ENCODE results near the gene GNAI2. TPM values are rescaled to one million over a fixed set of nuclear protein-coding genes. Genes with fewer than 3 reads are reported as not detected.

Gene GNAI2
- total RNA-seq, 1 experiment from 2014 or later: 62.0 TPM

DNA sequence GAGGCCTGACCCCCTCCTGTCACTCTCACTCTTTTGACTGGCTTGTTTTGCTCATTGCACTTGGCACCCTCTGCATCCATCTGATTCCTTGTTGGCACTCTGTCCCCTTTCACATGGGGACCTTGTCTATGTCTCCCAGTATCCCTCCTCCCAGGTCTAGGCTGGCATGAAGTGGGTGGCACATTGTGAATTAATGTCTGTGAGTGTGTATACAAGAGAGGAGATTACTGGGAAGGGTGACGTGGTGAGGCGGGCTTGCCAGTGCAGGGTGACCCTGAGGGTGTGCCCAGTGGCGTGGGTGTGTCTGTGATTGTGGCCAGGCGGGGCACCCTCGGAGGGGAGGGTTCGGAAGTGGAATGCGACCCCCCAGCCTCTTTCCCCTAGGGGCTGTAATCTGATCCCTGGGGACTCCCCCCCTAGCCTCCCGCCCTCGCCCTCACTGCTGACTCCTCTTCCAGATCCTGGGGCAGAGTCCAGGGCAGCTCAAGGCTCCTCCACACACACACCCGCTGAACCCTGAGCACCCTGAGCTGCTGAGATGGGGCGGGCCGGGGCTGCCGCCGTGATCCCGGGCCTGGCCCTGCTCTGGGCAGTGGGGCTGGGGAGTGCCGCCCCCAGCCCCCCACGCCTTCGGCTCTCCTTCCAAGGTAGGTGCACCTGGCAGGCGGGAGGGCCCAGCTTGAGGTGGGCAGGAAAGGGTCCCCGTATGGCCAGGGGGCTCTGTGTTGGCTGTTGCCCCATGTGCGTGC is 32.9 kb downstream of the GNAI2 start, which contains the start of gene SEMA3B:
TSS of gene SEMA3B (plus strand) at position 445 of the 749 bp plus-strand sequence. CDS start at position 539, 94 bp downstream.
- no TSS peak for BruUV-seq (replicated peaks)
- Mint-ChIP-seq H3K27ac (ENCODE audit: unreplicated experiment) (peak within 1 kb of the TSS; percentile 53), H3K9me3 (ENCODE audit: unreplicated experiment) (no peaks in the 10 kb centered on the region), H3K4me3 (ENCODE audit: unreplicated experiment) (peak within 1 kb of the TSS; percentile 61), H3K4me1 (ENCODE audit: low read depth, unreplicated experiment) (peaks cover 48% of the 10 kb centered on the region), H3K36me3 (ENCODE audit: insufficient read depth, unreplicated experiment) (peaks cover 13% of the 10 kb centered on the region), H3K27me3 (ENCODE audit: insufficient read depth, unreplicated experiment) (no peaks in the 10 kb centered on the region)
- ChIA-PET POLR2A (interaction anchor here (0.6 to 1.0 kb wide), 2 partner anchors 54 to 68 kb away, joined by 4 to 6 read pairs; no protein-coding TSS in a partner anchor), CTCF (interaction anchor here (0.7 to 1.8 kb wide), 7 partner anchors 9 to 1563 kb away, joined by 3 to 10 read pairs (median 4); partner anchors contain the start of gene GNAI2)
- Histone ChIP-seq H3K27me3 (replicated peaks; ENCODE audit: control insufficient read depth, insufficient read depth, low read length) (no peaks in the 10 kb centered on the region), H3K36me3 (ENCODE audit: control insufficient read depth, insufficient read depth, low read length) (no peaks in the 10 kb centered on the region; the same call in none of the 2 replicates), H3K4me1 (peaks cover 77% of the 10 kb centered on the region), H3K9me3 (no peaks in the 10 kb centered on the region), H3K4me3 (ENCODE audit: low read depth, low read length) (peak within 1 kb of the TSS; percentile 33)
- intact Hi-C loops (cut with micrococcal nuclease; ENCODE audit: unreplicated experiment): no loop called here
- TF ChIP-seq, protein P1, sequence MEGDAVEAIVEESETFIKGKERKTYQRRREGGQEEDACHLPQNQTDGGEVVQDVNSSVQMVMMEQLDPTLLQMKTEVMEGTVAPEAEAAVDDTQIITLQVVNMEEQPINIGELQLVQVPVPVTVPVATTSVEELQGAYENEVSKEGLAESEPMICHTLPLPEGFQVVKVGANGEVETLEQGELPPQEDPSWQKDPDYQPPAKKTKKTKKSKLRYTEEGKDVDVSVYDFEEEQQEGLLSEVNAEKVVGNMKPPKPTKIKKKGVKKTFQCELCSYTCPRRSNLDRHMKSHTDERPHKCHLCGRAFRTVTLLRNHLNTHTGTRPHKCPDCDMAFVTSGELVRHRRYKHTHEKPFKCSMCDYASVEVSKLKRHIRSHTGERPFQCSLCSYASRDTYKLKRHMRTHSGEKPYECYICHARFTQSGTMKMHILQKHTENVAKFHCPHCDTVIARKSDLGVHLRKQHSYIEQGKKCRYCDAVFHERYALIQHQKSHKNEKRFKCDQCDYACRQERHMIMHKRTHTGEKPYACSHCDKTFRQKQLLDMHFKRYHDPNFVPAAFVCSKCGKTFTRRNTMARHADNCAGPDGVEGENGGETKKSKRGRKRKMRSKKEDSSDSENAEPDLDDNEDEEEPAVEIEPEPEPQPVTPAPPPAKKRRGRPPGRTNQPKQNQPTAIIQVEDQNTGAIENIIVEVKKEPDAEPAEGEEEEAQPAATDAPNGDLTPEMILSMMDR (IDR thresholded peaks at IDR 0.05; ENCODE audit: insufficient read depth in 1 of 2, low read depth in 1 of 2, low read length in 1 of 2, severe bottlenecking in 1 of 2, unreplicated experiment in 1 of 2): no peak
- DNase-seq: peak; percentile 46 to 74

DNA sequence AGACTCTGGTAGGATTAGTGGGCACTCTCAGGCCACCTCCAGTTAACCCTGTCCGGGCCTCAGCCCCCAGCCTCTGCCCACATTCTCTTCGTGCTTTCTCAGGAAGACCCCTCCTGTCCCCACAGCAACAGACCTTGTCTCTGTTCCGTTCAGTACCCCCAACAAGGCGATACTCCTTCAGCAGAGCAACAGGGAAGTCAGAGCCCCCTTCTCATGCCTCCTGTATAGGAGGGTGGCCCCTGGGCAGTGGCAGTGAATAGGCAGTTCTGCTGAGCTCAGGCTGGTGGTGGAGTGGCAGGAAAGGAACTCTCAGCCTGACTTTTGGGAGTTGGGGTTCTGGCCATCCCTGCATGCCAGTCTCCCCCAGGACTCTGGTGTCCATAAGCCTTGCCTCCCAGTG is 33.5 kb downstream of the GNAI2 start:
- peak overlapping the region; percentile 53 for H3K27ac Mint-ChIP-seq (ENCODE audit: unreplicated experiment)
- H3K27me3 Mint-ChIP-seq (ENCODE audit: insufficient read depth, unreplicated experiment): no peaks in the 10 kb centered on the region
- TSS peak; percentile 3 for BruUV-seq (replicated peaks)
- POLR2A ChIA-PET: interaction anchor here (0.6 to 1.0 kb wide), 3 partner anchors 10 to 68 kb away, joined by 3 to 6 read pairs (median 5); no protein-coding TSS in a partner anchor
- Histone ChIP-seq H3K4me1 (peaks cover 76% of the 10 kb centered on the region), H3K27me3 (replicated peaks; ENCODE audit: control insufficient read depth, insufficient read depth, low read length) (no peaks in the 10 kb centered on the region), H3K4me3 (ENCODE audit: low read depth, low read length) (peak overlapping the region; percentile 33), H3K36me3 (ENCODE audit: control insufficient read depth, insufficient read depth, low read length) (peaks cover under 1% of the 10 kb centered on the region), H3K9me3 (no peaks in the 10 kb centered on the region)
- TF ChIP-seq, protein P1 (IDR thresholded peaks at IDR 0.05; ENCODE audit: insufficient read depth in 1 of 2, low read depth in 1 of 2, low read length in 1 of 2, severe bottlenecking in 1 of 2, unreplicated experiment in 1 of 2): no peak
- intact Hi-C loops (cut with micrococcal nuclease; ENCODE audit: unreplicated experiment): no loop called here
- CTCF ChIA-PET: interaction anchor here (0.6 to 1.8 kb wide), 8 partner anchors 10 to 1562 kb away, joined by 3 to 10 read pairs (median 4); partner anchors contain the start of gene GNAI2
- no peak for DNase-seq
- H3K9me3 Mint-ChIP-seq (ENCODE audit: unreplicated experiment): no peaks in the 10 kb centered on the region
- H3K4me3 Mint-ChIP-seq (ENCODE audit: unreplicated experiment): peak overlapping the region; percentile 61
- peaks cover 48% of the 10 kb centered on the region for H3K4me1 Mint-ChIP-seq (ENCODE audit: low read depth, unreplicated experiment)
- H3K36me3 Mint-ChIP-seq (ENCODE audit: insufficient read depth, unreplicated experiment): peaks cover 14% of the 10 kb centered on the region

DNA sequence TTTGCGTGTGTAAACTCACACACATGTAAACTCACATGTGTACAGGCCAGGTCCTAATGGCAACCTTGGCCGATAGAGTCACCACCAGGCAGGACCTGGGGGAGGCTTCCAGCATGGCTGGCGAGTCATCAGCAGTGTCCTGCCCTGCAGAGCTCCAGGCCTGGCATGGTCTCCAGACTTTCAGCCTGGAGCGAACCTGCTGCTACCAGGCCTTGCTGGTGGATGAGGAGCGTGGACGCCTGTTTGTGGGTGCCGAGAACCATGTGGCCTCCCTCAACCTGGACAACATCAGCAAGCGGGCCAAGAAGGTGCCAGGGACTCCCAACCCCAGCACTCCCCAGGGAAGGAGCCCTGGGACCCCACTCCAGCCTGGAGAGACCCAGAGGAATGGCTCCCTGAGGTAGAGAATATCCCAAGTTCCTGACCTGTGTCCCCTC is 34.0 kb downstream of the GNAI2 start:
- Mint-ChIP-seq H3K36me3 (ENCODE audit: insufficient read depth, unreplicated experiment) (peaks cover 9% of the 10 kb centered on the region), H3K27ac (ENCODE audit: unreplicated experiment) (peak overlapping the region; percentile 53), H3K27me3 (ENCODE audit: insufficient read depth, unreplicated experiment) (no peaks in the 10 kb centered on the region), H3K9me3 (ENCODE audit: unreplicated experiment) (no peaks in the 10 kb centered on the region), H3K4me1 (ENCODE audit: low read depth, unreplicated experiment) (peaks cover 48% of the 10 kb centered on the region), H3K4me3 (ENCODE audit: unreplicated experiment) (peak overlapping the region; percentile 61)
- H3K9me3 ChIP-seq: no peaks in the 10 kb centered on the region
- CTCF ChIA-PET: interaction anchor here (0.6 to 1.8 kb wide), 6 partner anchors 10 to 75 kb away, joined by 3 to 10 read pairs (median 3); partner anchors contain the start of genes HYAL3 and NAA80
- H3K4me3 ChIP-seq (ENCODE audit: low read depth, low read length): peak overlapping the region; percentile 33
- POLR2A ChIA-PET: interaction anchor here (0.6 kb wide), 2 partner anchors 10 to 44 kb away, joined by 3 to 5 read pairs; no protein-coding TSS in a partner anchor
- no TSS peak for BruUV-seq (replicated peaks)
- peaks cover 2% of the 10 kb centered on the region for H3K36me3 ChIP-seq (ENCODE audit: control insufficient read depth, insufficient read depth, low read length)
- intact Hi-C loops (cut with micrococcal nuclease; ENCODE audit: unreplicated experiment): no loop called here
- peaks cover 74% of the 10 kb centered on the region for H3K4me1 ChIP-seq
- TF ChIP-seq, protein P1 (IDR thresholded peaks at IDR 0.05; ENCODE audit: insufficient read depth in 1 of 2, low read depth in 1 of 2, low read length in 1 of 2, severe bottlenecking in 1 of 2, unreplicated experiment in 1 of 2): no peak
- no peak for DNase-seq
- no peaks in the 10 kb centered on the region for H3K27me3 ChIP-seq (replicated peaks; ENCODE audit: control insufficient read depth, insufficient read depth, low read length)
